HG03457 (cell line): Measurements from ENCODE around the gene FGD1.
"Not testable (repeated sequence)": the region's sequence is repeated elsewhere in the genome, so short reads cannot be mapped to it uniquely, and the experiment has no call there.

Experiments used
- ATAC-seq: cut with Tn5 transposase; IDR thresholded peaks from one replicate; pipeline ENCODE4 v1.9.1; 2021; ENCODE audit warnings: moderate number of reproducible peaks; ENCODE audit not compliant: unreplicated experiment

Gene FGD1

DNA sequence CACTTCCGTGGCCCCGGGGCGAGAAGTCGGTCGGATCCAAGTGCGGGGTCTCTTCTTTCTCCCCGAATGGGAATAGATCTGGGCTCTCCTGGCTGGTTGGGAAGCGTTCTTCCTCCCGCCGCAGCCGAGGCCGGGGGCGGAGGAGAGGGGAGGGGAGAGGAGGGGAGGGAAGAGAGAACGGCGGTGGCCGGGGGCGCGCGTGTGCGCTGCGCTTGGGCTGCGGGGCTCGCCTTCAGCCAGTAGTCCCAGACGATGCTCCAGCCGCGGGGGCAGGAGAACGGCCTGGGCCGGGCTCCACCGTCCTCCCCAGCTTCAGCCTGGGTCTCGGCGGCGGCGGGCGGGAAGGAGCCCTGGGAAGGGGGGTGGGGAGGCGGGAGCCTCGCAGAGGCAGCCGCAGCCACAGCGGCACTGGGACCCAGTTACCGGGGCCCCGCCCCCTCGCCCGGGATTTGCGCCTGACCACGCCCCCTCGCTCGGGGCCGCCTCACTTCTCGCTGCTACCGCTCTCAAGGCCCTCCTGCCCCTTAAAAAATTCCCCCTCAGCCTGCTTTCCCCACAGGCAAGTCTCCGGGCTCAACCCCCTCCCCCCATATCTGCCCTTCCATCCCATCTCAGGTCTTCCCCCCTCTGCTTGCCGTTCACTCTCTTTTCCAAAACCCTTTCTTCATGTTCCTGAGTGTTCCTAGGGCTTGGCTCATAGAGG lies at the start of gene FGD1:
Gene FGD1, minus strand, starts transcription at position 421 of the 703 bp plus-strand sequence. CDS start 802 bp downstream, outside the sequence.
- ATAC-seq, result no peak

DNA sequence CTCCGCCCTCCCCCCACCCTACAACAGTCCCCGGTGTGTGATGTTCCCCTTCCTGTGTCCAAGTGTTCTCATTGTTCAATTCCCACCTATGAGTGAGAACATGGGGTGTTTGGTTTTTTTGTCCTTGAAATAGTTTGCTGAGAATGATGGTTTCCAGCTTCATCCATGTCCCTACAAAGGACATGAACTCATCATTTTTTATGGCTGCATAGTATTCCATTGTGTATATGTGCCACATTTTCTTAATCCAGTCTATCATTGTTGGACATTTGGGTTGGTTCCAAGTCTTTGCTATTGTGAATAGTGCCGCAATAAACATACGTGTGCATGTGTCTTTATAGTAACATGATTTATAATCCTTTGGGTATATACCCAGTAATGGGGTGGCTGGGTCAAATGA lies 46.2 kb upstream of the FGD1 start:
- ATAC-seq, result not testable (repeated sequence)

DNA sequence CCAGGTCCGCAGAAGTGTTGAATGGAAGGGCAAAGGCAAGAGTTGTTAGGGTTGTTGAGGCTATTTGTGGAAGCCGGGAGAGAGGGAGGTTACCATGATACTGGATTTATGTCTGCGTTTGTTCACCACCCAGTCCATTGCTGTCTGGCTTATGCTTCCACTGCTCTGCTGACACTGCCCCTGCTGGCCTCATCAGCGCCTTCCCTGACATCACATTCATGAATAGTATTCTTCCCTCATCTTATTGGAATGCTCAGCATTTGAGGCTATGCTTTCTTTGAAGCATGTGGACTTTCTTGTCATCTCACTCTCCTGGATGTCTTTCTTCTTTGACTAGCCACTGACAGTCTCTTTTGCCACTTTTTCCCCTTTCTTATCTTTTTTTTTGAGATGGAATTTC lies 44.3 kb upstream of the FGD1 start:
- ATAC-seq, result no peak

DNA sequence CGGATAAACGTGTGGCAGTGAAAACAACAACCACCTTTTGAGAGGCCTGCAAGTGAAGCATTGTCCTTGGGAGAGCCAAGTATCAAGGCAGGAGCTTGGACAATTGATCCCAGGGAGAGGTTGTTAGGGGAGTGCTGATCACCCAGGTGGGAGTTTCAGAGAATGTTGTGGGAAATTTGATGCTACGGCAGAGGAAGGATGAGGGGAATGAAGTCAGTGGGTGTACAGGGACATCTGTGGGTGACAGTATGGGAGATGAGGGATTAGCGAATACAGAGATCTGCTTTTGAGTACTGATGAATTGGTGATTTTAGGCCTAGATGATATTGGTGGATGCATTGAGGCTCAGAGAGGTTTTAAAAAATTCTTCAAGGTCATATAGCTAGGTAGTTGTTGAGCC lies 38.2 kb upstream of the FGD1 start:
- ATAC-seq, result no peak

DNA sequence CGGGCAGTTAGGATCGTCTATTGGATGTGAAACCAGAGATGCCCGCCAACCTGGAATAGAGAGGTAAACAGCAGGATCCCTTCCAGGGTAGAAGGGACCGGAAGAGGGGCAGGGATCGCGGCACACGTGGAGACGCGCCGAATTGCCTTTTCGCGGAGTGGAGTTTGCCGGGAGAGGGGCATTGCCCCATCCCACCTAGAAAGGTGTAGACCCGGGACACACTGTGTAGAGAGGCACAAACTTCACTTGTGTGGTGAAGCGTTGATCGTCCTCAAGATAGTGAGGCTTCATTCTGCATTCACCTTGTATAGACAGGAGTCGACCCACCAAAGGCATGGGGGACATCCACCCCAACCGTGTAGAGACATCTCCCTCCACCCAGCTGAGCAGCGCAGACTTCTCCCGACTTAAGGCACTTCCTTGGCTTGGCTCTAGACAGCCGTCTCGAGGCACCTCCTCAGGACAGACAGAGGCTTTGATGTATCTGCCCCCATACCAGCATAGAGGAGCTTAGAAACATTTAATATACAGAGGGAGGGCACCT lies 34.4 kb upstream of the FGD1 start:
- no peak for ATAC-seq

DNA sequence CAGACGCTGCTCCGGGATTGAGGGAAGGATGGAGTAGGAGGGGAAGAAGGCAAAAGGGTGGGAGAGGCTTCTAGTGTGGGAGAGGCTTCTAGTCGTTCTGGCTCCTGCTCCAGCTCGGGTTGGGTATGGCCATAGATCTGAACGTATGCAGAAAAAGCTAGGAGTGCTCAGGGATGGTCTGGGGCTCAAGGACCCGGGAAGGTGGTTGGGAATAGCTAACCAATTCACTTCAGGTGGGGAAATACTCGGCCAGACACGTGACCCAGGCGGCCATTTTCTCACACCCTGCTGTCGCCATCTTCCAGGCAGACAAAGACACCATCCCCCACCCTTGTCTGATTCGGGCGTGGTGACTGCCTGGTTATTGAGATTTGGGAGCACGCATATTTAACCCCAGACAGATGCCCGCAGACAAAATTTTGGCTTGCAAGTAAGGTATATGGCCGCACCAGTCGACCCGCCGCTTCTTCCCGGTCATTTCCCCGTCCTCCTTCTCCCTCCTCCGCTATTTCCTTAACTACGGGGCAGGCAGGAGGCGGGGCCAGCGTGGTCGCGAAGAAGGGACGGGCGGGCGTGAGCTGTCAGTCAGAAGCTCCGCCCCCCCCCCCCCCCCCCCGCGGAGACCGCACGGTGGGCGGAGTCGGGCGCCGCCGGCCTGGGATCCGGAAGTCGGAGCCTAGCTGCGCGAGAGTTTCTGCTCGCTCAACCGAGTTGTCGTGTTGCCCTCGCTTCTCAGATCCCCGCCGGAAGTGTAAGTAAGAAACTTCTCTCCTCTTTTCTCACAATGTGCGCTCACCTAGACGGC lies 33.7 kb upstream of the FGD1 start, which contains the start of gene GNL3L:
Gene GNL3L, plus strand, starts transcription at position 668 of the 805 bp plus-strand sequence. CDS start 2,348 bp downstream, outside the sequence.
- peak; percentile 77 for ATAC-seq

DNA sequence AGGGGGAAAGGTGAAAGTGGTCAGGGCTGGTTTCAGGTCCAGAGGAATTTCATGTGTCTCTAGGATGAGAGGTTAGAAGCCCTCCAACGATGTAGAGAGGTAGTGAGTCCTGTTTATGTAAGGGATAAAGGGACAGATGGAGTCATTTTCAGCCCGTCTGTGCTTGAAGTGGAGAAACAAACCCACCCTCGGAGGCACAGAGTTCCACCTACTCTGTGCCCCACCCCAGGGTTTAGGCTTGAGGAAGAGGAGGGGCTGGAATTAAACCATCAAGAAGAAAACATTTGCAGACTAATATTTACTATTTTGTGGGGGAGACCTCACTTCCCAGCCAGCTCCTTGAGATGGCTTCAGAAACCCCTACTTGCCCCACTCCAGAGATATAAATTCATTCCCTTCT lies 33.1 kb upstream of the FGD1 start:
- no peak for ATAC-seq

DNA sequence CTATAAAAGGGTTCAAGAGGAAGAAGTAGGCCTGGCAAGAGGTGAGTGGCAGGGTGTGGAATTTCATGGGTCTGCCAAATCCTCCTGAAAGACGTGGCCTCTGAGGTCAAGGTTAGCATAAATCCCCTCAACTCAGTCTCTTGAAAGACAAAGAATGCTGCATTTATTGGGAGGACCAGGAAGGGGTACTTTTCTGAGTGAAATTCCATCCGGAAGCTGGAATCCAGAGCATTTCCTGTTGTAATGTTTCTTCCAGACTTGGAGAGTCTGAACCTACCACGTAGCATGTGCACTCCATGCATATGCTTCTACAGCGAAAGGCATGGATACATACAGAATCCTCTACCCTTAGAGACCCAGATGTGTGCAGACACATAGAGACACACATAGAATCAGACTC lies 13.4 kb upstream of the FGD1 start:
- no peak for ATAC-seq

DNA sequence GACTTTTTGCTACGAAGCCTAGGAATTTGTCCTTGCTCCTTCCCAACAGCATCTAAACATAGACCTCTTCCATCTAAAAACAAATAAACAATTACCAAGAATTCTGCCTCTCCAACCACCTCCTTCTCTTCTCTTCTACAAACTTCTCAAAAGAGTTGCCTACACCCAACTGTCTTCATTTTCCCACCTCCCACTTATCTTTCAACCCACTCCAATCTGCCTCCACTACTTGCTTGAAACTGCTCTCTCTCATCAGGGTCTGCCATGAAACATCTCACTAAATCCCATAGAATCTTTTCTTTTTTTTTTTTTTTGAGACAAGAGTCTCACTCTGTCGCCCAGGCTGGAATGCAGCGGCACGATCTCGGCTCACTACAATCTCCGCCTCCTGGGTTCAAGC lies 902 bp upstream of the FGD1 start:
- ATAC-seq, result no peak

DNA sequence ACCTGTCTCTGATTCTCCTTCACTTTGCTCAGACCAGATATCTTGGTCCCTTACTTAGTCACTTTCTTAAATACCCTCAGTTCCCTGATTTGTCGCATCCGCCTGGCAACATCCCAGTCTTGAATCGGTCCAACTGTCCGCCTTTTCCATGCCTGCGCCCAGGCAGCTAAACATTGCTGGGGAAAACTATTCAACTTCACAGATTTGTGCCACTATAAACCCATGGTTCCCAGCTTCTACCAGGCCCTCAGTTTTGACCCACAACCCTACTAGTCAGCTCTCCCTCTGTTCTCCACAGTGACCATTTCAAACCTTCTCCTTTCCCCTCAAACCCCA lies 451 bp upstream of the FGD1 start:
- ATAC-seq, result no peak

DNA sequence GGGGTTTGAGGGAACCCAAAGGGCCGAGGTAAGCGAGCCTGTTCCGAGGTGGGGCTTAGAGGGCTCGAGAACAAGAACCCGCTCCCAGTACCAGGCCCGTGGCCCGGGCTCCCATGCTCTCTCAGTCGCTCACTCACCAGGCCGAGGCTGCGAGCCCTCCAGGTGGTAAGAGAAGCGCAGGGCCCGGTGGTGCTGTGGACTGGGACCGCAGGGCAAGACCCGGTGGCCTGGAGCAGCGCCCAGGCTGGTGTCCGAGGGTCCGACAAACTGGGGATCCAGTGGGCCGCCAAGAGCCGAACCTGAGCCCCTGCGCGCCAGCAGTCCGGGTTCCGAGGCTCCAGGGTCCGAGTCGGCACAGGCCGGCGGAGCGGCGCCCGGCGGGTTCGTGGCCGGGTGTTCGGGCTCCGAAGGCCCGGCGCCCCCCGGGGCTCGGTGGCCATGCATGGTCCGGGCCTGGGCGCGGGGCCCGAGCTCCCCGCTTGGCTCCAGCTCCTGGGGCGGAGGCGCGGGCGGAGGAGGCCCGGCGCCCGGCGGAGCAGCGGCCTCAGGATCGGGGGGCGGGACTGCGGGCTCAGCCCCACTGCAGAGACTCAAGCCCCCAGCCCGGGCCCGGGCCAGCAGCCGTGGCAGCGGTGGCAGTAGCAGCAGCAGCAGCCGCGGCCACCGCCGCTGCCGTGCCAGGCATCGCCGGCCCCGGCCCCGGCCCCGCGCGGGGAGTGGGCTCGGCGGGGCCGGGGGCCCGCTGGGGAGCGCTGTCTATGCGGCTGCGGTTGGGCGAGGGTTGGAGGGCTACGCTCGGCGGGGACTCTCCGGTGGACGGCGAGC lies 833 bp downstream of the FGD1 start:
- no peak for ATAC-seq

DNA sequence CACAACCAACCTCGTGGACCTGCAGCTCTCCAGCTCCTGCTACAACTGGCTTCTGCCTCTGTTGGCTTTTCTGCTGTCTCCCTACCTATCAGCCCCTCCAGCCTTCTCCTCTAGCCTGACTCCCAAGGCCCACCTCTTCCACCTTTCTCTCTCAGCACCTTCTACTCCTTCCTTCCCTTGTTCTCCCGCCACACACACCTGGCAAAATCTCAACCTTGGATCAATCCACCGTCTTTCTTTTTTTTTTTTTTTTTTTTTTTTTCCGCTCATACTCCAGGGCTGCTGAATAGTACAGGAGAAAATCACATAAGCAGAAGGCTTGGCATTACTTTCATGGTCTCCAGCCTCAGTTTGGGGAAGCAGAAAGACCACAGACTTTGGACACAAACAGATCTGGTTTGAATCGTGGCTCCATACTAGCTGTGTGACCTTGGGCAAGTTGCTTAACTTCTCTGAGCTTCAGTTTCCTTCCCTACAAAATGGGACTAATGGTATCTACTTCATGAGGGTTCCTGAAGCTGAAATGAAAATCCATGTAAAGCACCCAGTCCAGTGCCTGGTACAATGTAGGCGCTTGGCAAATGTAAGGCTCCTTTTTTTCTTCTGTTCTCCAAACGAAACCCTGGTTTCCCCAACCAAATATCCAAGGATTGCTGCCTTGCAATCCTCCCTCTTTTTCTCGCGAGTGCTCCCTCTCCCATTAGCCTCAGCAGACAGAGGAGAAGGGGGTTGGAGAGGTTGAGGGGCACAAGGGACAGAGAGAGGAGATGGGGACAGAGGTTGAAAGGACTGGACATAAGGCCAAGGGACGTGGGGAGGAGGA lies 1.7 kb downstream of the FGD1 start:
- no peak for ATAC-seq

DNA sequence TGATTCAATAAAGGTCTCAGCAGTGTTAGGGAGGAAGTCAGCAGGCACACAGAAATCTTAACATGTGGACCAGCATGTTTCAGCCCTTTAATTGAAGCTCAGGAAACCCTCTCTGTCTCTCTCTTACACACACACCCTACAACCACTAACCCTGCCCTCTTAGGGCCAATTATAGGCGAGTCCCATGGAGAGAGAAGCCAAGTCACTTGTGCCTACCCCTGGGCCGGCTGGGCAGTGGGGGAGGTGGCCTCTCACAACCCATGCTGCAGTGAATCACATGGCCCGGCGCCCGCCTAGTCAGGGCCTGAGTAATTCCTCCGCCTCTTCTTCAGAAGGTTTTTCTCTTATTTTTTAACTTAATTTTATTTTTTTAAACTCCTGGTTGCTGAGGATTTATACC lies 3.7 kb downstream of the FGD1 start:
- no peak for ATAC-seq

DNA sequence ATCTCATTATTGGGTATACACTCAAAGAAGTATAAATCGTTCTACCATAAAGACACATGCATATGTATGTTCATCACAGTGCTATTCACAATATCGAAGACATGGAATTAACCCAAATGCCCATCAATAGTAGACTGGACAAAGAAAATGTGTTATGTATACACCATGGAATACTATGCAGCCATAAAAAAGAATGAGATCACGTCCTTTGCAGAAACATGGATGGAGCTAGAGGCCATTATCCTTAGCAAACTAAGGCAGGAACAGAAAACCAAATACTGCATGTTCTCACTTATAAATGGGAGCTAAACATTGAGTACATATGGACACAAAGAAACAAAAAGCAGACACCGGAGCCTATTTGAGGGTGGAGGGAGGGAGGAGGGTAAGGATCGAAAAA lies 6.2 kb downstream of the FGD1 start:
- not testable (repeated sequence) for ATAC-seq

DNA sequence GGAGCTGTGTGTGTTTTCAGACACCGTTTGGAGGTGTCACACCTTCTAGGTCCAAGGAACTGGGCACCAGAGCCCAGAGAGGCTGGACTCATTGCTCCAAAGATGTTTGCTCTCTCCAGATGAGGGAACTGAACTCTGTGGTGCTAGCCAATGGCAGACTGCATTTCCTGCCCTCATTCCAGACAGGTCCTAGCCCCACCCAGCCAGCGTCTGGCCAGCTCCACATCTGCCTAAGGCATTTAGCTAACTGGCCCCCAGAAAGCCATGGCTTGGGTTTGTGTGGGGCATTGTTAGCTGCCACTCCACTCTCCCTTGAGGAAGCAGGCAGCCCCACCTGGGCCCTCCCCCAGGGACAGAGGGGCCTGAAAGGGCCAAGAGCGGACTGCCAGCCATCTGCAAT lies 11.4 kb downstream of the FGD1 start:
- no peak for ATAC-seq

DNA sequence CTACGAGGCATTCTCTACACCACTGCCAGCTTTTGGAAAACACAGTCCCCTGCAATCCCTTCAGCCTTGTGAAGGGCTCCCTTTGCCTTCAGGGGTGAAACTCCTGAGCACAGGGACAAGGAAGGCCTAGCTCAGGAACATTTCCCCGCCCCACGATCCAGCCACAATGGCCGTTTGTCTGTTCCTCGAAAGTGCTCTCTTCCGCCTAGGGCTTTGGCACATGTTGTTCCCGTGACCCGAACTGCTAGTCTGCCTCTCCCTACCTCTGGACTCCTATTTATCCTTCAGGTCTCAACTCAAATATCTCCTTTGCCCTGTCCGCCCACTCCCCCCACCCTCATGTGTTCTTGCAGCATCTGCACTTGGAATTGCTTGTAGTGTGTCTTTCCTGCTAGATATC lies 12.1 kb downstream of the FGD1 start:
- ATAC-seq, result no peak

DNA sequence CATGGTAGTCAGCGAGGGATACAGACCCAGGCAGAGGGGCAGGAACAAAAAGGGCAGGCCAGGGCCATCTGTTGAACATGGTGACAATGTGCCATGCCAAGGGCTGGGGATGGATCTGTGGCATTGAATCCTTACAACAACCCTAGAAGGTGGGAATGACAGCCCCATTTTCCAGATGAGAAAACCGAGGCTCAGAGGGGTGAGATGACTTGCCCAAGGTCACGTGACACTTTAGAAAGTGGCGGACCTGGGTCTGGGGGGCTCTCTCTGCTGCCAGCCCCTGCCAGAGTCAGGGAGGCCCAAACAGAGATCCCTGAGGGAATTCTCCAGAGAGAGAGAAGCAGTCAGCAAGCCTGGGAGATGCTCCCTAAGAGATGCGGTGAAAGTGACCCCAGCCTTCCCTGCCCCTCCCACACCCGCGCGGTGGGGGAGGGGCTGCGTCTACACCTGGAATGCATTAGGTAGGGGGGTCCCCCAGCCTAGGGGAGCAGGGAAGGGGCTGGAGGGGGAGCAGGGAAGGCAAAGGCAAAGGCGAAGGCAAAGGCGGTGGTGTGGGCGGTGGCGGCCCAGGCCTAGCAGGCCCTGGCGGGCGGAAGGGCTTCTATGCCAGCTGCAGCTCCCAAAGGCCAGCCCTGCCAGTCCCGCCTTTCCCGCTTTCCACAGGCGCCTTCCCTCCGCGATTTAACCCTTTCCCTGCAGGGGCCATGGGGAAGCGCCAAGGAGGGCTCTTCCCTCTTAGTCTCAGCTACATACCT lies 13.0 kb downstream of the FGD1 start:
- ATAC-seq, result no peak

DNA sequence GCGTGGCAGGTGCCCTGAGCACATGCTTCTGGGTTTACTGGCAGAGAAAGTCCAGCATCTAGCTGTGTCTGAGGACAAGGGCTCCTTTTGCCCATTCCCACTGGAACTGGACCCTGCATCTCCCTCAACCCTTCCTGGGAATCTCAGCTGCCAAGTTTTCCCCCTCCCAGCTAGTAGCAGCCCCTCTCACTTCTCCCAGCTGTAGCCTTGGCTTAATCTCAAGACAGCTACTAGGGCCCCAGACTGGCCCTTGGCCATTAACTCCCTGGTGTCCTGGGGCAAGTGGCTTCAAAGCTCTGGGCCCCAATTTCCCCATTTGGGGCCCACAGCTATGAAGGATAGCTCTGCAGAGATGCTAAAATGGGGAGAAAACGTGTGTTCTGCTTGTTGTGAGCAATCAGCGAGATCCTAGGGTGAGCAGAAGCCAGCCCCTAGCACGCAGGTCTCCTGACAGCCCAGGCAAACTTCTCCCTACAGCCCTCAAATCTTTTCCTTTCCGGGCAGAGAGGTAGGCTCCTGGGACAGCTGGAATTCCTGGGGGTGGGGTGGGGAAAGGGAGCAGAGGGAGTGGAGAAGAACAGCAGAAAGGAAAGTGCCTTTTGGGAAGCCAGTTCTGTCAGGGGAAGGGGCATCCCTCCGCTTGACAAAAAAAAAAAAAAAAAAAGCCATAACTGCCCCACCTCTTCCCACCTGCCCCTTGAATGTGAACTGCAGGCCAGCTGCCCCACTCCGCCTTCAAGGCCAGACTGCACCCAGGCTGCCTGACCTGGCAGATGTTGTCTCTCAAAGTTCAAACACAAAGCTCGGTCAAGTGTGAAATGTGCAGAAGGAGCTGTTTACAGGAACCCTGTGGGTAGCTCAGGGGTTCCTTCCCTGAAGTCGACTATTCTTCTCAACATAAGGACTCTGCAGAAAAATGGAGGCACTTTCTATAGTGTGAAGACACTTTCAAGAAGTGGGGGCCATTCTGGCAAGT lies 16.6 kb downstream of the FGD1 start:
- ATAC-seq, result no peak
